ENCODE results near the gene NECTIN1.

NECTIN1 gene

DNA sequence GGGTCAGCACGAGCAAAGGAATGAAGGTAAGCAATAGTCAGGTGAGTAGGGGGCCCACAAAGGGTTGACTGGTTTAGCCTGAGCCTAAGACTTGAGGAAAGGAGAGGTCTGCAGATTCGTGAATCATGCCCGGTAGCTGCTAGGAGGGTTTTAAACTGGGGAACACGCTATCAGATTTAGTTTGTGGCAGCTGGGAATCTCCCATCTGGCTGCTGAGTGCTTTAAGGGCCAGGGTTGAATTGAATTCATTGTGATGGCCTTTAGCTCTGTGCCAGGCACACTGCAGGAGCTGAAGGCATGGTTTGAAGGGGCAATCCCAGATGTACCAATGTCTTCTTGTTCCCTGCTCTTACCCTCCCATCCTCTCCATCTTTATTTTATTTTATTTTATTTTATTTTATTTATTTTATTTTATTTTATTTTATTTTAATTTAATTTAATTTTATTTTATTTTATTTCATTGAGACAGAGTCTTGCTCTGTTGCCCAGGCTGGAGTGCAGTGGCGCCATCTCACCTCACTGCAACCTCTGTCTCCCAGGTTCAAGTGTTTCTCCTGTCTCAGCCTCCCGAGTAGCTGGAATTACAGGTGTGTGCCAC, 1.9 kb upstream of the NECTIN1 start:
- no peak for DNase-seq

DNA sequence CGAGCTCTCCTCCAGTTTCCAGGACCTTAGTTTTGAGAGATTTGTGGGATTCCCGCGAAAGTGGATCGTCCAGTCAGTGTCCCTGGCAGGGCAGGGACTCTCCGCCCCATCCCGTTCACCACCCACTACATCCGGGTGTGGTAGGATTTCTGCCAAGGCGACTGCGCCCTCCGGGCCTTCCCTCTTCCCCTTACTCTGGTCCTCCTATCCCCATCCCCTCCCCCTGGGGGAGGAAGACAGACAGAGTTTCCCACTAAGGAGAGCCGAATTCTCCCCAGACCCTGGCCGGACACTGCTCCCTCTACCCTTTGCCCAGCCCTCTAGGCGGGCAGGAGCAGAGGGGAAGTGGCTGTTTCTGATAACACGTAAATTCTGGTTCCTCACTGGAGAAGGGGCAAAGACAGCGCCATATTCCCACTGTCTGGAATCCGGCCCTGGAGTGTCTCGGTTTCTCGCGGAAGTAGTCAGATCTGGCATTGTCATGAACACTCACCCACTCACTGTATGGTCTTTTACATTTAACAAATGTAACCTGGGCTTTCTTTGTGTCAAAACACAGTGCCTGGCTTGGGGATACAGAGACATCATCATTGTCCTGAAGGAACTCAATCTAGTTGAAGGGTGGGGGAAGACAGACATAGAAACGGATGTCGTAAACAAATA, 1.1 kb upstream of the NECTIN1 start:
- no peak for DNase-seq

GRCh38 chr11:119729581-119729927, 554 bp upstream of the NECTIN1 start:
- DNase-seq, result no peak

DNA sequence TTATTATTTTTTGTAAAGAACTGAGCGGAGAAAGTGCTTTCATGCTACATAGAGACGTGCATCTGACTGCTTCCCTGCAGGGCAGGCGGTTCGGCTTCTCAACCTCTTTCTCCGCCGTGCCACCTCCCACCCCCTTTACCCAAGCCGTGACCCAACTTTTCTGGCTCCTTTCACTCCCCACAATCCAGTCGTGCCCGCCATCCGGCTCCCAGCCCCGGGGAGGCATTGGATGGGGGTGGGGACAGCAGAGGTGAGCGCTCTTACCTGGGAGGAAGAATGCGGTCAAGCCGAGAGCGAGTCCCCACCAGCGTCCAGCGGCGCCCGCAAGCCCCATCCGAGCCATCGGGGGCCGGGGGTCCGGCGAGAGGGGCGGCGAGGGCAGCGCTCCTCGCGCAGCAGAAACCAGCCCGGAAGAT, 781 bp downstream of the NECTIN1 start:
- DNase-seq, result peak; percentile 47

DNA sequence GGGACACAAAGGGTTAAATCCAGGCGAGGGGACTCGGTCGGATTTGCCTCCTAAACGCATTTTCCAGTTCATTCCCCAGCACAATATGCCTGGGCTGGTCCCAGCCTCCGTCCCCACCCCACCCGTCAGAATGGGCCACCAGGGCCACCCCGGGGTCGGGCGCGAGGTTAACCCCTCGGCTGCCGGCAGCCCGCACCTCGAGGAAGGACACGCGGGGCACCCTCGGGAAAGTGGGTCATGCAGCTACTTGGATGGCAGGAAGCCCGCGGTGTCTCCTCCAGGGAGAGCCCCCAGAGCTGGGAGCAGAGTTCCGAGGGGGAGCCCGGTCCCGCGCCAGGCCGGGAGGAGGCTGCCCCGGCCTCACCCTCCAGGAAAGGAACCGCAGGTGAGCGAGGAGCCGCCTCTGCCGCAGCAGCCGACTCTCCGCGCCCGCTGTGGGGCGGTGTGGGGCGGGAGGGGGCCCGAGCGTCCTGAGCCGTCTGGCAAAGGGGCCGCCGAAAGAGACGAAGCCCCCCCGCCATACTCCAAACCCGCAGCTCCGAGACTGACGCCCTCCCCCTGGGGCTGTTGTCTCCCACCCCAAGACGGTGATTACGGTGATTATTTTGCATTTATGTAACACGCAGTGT, 1.4 kb downstream of the NECTIN1 start:
- DNase-seq, result peak; percentile 47

GRCh38 chr11:119726585-119727522, 2.1 kb downstream of the NECTIN1 start:
- DNase-seq, result no peak

DNA sequence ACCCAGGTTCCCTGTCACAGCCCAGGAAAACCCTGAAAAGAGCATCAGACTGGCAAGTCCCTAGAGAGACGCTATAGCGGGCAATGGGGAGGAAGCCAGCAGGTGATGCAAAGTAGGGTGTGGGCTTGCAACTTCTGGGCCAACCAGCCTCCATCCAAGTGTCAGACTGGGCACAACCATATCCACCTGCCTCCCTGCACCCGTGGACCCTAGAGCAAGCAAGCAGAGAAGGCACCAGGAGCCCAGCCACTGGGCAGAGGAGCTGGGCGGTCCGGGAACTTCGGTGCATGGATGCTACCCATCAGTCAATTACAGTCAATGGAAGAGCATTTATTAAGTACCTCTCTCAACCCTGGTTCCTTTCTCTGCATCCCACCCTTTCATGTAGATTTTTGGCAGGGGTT, 2.8 kb downstream of the NECTIN1 start:
- no peak for DNase-seq

- DNase-seq, result no peak
Measured at GRCh38 chr11:119724956-119725355, 4.0 kb downstream of the NECTIN1 start.

DNA sequence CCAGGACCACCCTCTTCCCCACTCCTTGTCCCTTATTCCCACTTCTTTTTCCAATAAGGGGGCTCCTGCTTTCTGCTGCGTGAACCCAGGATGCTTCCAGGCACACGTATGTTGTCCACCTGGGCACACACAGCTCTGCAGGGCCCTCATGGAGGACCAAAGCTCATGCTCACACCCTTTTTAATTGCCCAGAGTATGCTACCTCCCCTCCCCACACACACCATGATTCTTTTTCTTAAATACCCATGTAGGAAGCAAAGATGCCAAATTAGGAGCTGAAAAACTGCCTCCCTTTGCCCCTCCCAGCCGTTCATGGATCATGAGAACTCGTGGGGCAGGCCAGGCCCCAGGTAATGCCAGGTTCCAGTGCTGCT, 5.1 kb downstream of the NECTIN1 start:
- DNase-seq, result no peak

DNA sequence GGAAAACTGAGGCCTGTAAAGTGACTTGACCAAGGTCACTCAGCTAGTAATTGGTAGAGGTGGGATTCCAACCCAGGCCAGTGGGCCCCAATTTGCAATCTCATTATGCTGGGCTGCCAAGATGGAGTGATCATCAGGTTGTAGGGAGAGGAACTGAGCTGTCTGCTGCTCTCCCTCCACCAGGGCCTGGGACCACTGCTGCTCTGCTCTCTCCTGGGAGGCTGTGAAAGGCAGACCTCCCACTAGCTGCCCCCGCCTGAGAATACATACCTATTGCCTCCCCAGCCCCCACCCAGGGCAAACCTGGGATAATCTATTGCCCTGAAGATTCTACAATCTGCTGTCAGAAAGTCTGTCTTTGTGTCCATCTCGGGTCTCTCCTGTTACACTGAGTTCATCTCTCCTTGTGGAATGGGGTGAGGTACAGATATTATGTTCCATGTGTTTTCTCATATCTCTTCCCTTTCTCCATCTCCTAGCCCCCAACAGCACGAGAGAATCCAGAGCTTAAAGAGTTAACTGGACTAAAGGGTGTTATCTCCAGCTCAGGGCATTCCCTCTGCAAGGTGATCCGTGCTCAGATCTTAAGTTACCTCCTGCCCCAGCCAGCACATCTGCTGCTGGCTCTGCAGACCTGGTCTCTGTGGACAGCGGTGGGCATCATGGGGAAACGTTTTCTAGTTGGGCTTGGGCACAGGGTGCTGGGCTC, 5.6 kb downstream of the NECTIN1 start:
- DNase-seq, result no peak

DNA sequence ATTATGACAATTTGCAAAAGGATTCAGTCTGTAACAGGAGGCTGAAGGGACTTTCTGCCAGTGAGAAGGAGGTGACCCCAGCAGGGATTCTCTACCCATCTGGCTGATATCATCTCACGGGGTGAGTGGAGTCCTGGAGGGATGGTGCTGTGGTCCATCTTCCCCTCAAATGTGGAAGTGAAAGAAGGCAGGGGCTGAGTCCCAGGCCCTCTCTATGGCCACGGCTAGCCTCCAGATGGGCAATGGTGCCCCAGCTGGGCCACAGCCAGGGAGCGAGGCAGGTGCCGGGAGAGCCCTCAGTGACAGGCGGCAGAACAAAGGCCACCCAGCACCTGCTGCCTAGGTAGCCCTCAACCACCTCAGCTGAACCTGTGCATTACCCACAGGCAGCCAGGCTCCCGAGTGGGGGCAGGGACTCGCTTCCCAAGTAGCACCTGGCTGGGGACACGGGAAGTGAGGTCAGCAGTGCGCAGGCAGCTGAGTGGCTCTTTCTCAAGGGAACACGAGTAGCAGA, 6.7 kb downstream of the NECTIN1 start:
- peak; percentile 99 for DNase-seq

DNA sequence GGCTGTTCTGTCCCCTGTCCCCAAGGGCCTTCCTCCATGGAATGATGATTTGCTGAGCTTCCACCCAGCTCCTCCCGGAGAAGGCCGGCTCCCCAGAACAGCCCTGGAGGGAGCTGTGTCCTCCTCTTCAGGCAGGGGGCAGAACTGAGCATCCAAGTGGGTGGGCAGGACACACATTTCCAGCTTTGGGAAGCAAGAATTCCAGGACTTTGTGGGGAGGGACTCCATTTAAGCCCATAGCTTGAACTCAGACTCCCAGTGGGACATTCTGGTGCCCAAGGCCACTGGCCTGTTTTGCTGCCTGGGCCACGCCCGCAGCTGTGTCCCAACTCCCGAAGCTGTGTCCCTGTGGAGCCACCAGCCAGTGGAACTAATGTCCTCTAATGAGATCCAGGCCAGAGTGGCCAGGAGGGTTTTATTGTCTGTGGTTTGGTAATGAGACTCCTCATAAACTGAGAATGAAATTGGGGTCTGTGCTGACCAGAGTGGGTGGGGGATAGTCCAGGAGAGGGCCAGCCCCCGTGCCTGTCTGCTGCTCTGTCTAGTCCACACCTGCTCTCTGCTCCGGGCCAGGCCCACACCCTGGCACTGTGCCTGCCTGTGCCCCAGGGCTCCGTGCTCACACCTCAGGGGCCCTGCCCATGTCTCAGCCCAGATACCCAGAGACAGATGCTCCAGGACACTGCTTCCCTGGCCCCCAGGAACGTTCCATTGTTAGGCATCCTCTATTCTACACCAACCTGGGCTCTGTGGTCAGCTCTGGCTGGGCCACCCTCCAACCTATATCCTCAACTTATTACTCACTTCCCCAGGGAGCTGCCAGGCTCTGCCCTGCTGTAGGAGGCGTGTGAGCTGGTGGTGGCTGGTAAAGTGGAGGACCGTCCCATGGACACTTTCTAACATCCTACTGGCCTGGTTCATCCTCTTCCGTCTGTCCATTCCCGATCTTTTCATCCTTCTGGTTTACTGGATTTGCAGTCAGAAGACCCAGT, 7.6 kb downstream of the NECTIN1 start:
- peak; percentile 45 for DNase-seq

DNA sequence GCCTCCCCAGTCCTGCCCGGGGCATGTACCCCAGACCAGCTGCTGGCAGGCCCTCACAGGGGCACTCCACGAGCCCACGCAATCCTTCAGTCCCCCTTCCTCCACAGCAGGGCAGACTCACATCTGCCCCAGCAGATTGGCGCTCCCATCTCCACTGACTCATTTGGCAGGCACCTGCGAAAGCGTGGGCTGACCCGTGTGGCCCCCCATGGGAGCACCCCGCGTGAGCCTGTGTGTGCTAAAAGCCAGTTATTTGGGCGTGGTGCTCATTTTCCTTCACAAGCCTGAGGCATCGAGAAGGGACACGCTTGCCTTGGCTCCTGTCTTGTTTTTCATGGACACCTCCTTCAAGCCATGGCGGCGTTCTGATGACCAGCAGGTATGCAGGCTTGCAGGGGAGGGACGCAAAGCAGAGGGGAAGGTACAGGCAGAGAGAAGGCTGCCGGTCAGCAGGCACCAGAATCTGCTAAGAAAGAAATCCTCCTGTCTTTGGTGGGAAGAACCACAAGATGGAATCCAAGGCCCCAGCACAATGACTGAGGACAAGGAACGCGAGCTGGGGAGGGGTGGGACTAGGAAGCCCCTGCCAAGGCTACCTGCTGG, 8.6 kb downstream of the NECTIN1 start:
- no peak for DNase-seq

- no peak for DNase-seq
Measured at GRCh38 chr11:119717839-119718534, 11.0 kb downstream of the NECTIN1 start.

DNA sequence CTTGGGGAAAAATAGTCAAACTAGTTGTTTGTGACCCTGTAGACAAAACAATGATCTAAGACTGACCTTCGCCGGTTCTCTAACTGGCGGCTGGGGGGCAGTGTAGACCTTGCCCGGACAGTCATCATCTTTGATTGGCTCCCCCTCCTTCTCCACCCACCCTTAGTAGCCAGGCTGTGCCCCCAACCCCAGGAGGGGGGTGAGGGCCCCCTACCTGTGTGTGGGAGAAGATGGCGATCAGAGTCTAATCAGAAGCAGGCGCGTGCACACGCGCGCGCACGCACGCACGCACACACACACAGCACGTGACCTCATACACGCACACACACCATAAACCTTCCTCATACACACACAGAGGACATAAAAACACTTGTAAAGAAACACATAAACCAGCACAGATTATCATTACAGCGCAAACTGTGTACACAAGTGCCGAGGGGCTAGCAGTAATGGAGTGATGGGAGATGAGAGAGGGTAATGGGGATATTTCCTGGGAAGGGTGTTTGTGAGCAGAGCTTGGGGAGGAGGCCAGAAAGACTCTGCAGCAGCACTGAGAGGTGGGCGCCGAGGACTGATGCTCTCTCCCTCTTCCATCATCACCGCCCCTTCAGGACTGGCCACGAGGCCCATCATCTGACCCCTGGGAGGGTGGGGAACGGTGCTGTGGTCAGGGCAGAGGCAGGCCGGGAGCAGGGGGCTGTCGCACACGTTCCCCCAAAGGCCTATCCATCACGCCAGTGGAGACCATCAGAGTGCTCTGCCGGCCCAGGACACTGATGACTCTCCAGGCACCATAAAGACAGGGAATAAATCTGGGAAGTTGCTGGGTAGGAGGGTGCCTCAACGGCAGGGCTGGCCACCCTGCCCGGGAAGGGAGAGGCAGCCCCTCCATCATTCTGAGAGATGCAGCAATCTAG, 12.2 kb downstream of the NECTIN1 start:
- no peak for DNase-seq

- DNase-seq, result no peak
Measured at GRCh38 chr11:119714590-119714989, 14.4 kb downstream of the NECTIN1 start.

DNA sequence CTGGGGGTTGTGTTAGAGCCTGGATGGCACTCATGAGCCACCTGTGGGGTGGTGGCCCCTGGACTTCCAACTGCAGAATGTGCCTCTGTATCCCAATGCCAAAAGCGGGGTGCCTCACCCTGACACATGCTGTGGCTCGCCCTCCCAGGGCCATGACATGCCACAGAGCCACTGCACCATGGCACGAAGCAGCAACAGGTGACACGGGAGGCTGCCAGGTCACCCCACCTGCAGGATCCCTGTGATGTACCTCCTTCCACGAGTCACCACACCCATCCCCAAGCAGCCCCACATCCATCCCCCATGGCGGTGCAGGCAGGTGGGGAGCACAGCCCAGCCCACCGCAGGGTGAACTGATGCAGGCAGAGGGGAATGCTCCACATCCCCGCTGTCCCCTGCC, 14.8 kb downstream of the NECTIN1 start:
- DNase-seq, result no peak

- no peak for DNase-seq
Measured at GRCh38 chr11:119713359-119714040, 15.5 kb downstream of the NECTIN1 start.
